Fibroblast of lung (primary cell): Measurements from ENCODE around the gene HMGXB4.

Experiments
- EZH2 ChIP-seq: IDR thresholded peaks from 2 replicates; pipeline ENCODE4 v1.5.1; 2012; ENCODE audit warnings: low read length, control low read depth, mild to moderate bottlenecking; ENCODE audit errors: missing control alignments
- TF ChIP-seq, protein P1 (sequence below), 2 donors: IDR thresholded peaks in 1 of 2; conservative IDR thresholded peaks in 1 of 2; 1 replicate in 1 of 2; 2 replicates in 1 of 2; pipeline ENCODE4 v1.5.1; 2011 to 2012; ENCODE audit warnings: low read length in 2 of 2, control low read depth in 1 of 2, inconsistent platforms in 1 of 2, low read depth in 1 of 2, mild to moderate bottlenecking in 1 of 2

- TF ChIP-seq, protein P1, sequence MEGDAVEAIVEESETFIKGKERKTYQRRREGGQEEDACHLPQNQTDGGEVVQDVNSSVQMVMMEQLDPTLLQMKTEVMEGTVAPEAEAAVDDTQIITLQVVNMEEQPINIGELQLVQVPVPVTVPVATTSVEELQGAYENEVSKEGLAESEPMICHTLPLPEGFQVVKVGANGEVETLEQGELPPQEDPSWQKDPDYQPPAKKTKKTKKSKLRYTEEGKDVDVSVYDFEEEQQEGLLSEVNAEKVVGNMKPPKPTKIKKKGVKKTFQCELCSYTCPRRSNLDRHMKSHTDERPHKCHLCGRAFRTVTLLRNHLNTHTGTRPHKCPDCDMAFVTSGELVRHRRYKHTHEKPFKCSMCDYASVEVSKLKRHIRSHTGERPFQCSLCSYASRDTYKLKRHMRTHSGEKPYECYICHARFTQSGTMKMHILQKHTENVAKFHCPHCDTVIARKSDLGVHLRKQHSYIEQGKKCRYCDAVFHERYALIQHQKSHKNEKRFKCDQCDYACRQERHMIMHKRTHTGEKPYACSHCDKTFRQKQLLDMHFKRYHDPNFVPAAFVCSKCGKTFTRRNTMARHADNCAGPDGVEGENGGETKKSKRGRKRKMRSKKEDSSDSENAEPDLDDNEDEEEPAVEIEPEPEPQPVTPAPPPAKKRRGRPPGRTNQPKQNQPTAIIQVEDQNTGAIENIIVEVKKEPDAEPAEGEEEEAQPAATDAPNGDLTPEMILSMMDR (conservative IDR thresholded peaks at IDR 0.05 in 1 of 2, IDR thresholded peaks at IDR 0.05 in 1 of 2; ENCODE audit: low read depth in 1 of 2, low read length in 2 of 2): no peak
- TF ChIP-seq EZH2: no peak
Observed at GRCh38 chr22:35330258-35330861, 73.1 kb downstream of the HMGXB4 start.
